Fibroblast of villous mesenchyme (primary cell): ENCODE data around the gene USB1. TPM values are rescaled to one million over a fixed set of nuclear protein-coding genes. Genes with fewer than 3 reads are reported as not detected.

ENCODE experiments used
- DNase-seq: peaks from one replicate; pipeline ENCODE4 v3.0.0-alpha.2; 2010; ENCODE audit warnings: low read depth
- H3K4me3 ChIP-seq: 2 replicates; pipeline ENCODE4 v1.5.1; 2011; ENCODE audit warnings: low read depth, mild to moderate bottlenecking, low read length
- CTCF ChIP-seq: IDR thresholded peaks from 2 replicates; pipeline ENCODE4 v1.5.1; 2012; ENCODE audit warnings: low read depth, mild to moderate bottlenecking, low read length; ENCODE audit not compliant: insufficient read depth
- total RNA-seq: library from RNA; depleted of rRNA; stranded (reverse); fragments of >200 nt; gene quantifications from 2 replicates; pipeline ENCODE4 v1.2.3, GENCODE V29; 2012

The USB1 gene
- total RNA-seq, 1 donor: 32.4 TPM

GRCh38 chr16:58021661-58022551 lies 20.7 kb downstream of the USB1 start:
- DNase-seq: peak; percentile 65
- no peak overlapping the region for H3K4me3 ChIP-seq
- TF ChIP-seq CTCF: no peak

GRCh38 chr16:58022601-58023371 lies 21.6 kb downstream of the USB1 start:
- peak; percentile 71 for DNase-seq
- no peak overlapping the region for H3K4me3 ChIP-seq
- no peak for TF ChIP-seq CTCF

DNA sequence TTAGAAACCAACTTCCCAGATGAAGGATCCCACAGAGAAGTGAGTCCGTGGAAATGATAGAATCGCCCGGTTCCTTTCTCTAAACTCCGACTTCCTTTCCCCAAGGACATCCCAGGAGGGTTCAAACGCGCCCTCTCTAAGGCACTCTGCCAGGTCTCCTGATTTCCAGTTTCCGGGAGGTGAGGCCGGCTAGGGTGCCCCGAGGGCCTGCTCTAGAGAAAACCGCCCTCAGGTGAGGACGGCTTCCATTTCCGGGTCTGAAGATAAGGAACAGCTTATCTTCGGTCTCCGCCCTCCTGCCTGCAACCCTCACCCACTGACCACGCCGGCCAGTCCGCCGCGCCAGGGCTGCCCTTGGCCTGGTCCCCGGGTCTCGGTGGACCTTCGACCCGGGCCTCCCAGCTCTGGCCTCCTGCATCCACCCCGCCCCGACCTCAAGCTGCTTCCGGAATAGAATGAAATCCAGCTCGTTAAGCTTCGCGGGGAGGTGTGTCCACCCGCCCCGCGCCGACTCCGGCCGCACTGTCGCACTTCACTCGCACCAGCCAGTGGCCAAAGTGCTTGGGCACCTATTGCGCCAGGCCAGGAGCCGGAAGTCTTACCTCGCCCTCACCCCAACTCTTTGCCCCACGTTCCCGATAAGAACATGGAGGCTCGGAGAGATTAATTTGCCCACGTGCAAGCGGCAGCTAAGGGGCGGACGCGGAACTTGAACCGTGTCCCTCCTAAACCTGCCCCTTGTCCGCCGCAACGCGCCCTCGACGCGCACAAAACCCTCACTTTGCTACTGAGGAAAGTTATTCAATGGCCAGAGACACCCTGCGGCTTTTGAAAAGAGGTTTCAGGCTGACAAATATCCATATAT lies 23.5 kb downstream of the USB1 start:
- peak overlapping the region; percentile 64 for H3K4me3 ChIP-seq

DNA sequence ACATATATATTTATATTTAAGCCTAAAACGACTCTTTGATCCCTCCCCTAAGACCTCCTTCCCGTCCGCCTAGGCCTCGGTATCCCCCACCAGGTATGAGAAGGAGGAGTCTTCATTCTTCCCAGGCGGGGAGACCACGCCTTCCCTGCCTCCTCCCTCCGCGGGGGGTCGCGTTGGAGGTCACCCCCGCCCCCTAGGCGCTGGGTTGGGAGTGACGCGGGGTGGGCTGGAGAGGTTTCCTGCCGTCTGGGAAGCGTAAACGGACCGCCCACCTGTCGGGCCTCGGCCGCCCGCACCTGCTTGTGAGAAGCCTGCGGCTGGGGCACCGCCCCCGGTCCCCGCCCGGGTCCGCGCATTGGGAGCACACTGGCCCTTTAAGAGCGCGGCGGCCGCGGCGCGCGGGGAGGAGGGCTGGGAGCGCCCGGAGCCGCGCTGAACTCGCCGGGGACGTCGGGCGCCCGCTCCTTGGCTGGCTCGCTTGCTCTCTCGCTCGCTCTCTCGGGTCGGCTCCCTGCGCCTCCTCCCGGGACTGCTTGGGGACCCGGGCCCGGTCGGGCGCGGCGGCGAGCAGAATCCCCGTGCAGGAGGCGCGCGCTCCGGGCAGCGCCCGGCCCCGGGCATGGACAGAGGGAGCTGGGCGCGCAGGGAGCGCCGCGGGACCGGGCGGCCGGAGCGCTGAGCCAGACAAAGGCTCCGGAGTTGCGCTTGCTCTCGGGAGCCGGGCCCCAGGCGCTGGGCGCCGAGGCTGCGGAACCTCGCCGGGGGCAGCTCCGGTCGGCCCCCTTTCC lies 24.3 kb downstream of the USB1 start, which contains the start of gene MMP15:
Gene MMP15, plus strand, starts transcription at position 404 of the 788 bp plus-strand sequence. CDS start 597 bp downstream, outside the sequence.
- no peak for TF ChIP-seq CTCF
- DNase-seq: peak; percentile 71

More for the DNA sequence above, 23.5 kb downstream of the USB1 start:
- no peak for TF ChIP-seq CTCF
- peak; percentile 32 for DNase-seq

GRCh38 chr16:58026139-58026704 lies 25.0 kb downstream of the USB1 start:
- DNase-seq: peak; percentile 54
- no peak for TF ChIP-seq CTCF

More for the DNA sequence above, 24.3 kb downstream of the USB1 start, which contains the start of gene MMP15:
- H3K4me3 ChIP-seq: peak within 1 kb of the TSS; percentile 64

More at GRCh38 chr16:58026139-58026704, 25.0 kb downstream of the USB1 start:
- H3K4me3 ChIP-seq: peak overlapping the region; percentile 64
